PC-3 (cell line): ENCODE data around the gene CTSF.

Source experiments
- EZH2 ChIP-seq: fragments of 300-600 bp; sonication (generic); IDR thresholded peaks from one replicate; pipeline ENCODE4 v1.6.1; 2017; ENCODE audit warnings: antibody characterized with exemption, mild to moderate bottlenecking, low read length; ENCODE audit not compliant: unreplicated experiment
- TF ChIP-seq, protein P1 (sequence below): fragments of 300-600 bp; sonication (generic); conservative IDR thresholded peaks from 2 replicates; pipeline ENCODE4 v1.5.1; 2017; ENCODE audit warnings: antibody characterized with exemption, low read depth, mild to moderate bottlenecking, low read length

DNA sequence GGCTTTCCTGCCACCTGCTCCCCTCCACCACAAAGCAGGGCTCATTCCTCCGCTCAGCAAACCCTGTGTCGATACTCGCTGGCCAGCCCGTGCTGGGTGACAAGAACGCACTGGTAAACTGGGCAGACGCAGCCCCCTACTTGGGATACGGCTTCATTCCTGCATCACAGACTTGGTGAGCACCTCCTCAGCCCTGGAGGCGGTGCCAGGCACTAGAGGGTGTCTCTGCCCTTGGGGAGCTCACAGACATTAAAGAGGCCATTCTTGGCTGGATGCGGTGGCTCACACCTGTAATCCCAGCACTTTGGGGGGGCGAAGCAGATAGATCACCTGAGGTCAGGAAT is 28.6 kb downstream of the CTSF start:
- TF ChIP-seq, protein P1, sequence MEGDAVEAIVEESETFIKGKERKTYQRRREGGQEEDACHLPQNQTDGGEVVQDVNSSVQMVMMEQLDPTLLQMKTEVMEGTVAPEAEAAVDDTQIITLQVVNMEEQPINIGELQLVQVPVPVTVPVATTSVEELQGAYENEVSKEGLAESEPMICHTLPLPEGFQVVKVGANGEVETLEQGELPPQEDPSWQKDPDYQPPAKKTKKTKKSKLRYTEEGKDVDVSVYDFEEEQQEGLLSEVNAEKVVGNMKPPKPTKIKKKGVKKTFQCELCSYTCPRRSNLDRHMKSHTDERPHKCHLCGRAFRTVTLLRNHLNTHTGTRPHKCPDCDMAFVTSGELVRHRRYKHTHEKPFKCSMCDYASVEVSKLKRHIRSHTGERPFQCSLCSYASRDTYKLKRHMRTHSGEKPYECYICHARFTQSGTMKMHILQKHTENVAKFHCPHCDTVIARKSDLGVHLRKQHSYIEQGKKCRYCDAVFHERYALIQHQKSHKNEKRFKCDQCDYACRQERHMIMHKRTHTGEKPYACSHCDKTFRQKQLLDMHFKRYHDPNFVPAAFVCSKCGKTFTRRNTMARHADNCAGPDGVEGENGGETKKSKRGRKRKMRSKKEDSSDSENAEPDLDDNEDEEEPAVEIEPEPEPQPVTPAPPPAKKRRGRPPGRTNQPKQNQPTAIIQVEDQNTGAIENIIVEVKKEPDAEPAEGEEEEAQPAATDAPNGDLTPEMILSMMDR, result no peak
- TF ChIP-seq EZH2, result no peak
